ENCODE measurements around the gene AKR1E2.

The AKR1E2 gene

DNA sequence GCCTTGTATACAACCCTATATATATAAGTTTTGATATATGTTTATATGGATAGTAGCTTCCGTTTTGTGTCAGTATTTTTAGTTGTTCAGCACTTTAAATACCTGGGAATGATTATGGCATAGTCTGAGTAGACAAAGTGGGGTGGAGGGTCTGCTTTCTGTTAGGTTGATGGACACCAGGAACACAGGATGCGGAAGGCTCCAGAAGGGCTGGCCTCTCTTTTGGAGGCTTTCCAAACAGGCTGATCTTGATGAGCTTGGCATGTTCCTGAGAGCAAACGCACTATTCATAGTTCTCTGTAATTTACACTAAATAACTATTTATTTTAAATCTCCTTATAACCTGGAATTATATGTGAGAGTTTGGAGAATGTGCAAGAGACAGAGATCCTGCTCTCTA lies 12.7 kb downstream of the AKR1E2 start:
- TF ChIP-seq, protein P1, sequence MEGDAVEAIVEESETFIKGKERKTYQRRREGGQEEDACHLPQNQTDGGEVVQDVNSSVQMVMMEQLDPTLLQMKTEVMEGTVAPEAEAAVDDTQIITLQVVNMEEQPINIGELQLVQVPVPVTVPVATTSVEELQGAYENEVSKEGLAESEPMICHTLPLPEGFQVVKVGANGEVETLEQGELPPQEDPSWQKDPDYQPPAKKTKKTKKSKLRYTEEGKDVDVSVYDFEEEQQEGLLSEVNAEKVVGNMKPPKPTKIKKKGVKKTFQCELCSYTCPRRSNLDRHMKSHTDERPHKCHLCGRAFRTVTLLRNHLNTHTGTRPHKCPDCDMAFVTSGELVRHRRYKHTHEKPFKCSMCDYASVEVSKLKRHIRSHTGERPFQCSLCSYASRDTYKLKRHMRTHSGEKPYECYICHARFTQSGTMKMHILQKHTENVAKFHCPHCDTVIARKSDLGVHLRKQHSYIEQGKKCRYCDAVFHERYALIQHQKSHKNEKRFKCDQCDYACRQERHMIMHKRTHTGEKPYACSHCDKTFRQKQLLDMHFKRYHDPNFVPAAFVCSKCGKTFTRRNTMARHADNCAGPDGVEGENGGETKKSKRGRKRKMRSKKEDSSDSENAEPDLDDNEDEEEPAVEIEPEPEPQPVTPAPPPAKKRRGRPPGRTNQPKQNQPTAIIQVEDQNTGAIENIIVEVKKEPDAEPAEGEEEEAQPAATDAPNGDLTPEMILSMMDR (conservative IDR thresholded peaks at IDR 0.05; ENCODE audit: low read depth, low read length) = no peak

DNA sequence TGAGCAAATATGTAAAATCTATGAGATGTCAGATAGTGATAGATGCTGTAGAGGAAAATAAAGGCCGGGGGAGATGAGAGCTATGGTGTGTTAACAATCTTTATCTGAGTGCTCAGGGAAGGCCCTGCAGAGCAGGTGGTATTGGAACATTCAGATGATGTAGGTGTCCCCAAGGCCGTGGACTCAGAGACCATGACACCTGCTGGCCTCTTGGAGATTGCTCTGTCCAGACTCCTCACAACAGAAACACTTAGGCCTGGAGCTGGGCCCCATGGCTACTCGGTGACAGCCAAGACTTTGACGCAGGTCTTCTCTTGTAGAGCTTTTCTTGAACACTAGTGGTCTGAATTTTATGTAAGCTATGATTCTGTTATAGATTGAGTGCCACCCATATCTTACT lies 13.3 kb downstream of the AKR1E2 start:
- no peak overlapping the region for H3K4me3 ChIP-seq (ENCODE audit: low read depth, low read length)
- DNase-seq (ENCODE audit: low read depth) = no peak
- TF ChIP-seq, protein P1 (conservative IDR thresholded peaks at IDR 0.05; ENCODE audit: low read depth, low read length) = peak; percentile 13

More for the DNA sequence above, 12.7 kb downstream of the AKR1E2 start:
- H3K4me3 ChIP-seq (ENCODE audit: low read depth, low read length) = no peak overlapping the region
- DNase-seq (ENCODE audit: low read depth) = no peak

DNA sequence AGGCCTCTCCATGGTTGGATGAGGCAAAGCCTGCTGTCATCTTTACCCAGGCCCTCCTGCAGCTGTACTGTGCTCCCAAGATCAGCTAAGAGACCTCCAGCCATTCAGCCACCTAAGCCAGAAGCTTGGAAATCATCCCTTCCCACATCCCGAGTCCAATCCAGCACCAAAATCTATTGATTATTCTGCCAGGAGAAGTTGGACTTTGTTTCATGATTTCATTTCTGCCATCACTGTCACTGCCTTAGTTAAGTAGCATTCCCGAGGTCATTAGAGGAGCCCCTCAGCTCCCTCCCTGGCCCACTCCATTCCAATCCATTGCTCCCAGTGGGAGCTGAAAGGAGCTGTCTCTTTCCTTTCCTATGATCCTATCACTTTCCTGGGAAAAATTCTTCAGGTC lies 14.1 kb downstream of the AKR1E2 start:
- H3K4me3 ChIP-seq (ENCODE audit: low read depth, low read length) = no peak overlapping the region
- TF ChIP-seq, protein P1 (conservative IDR thresholded peaks at IDR 0.05; ENCODE audit: low read depth, low read length) = no peak
- no peak for DNase-seq (ENCODE audit: low read depth)

DNA sequence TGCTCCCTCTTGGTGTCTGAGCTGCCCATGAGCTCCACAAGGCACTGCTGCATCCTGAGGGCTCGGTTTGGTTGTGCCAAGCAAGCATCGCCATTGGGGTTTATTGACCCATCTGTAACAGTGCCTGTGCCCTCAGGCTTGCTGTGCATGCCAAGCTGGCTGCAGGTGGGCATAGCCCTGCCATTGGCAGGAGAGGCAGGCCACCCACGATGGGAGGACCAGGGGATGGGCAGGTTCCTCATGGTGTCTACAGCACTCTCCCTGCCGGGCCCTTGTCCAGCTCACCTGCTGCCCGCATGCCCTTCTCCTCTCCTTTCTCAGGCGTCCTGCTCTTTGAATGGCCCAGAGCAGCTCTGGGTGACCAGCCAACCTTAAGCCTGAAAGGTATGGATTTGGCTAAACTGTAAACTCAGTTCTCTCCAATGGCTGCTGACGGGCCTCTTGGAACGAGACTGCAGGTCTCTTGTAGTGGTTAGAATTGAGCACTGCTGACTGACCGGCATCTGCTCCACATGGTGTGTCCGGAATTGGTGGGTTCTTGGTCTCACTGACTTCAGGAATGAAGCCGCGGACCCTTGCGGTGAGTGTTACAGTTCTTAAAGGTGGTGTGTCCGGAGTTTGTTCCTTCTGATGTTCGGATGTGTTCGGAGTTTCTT lies 17.6 kb downstream of the AKR1E2 start:
- no peak for DNase-seq (ENCODE audit: low read depth)
- TF ChIP-seq, protein P1 (conservative IDR thresholded peaks at IDR 0.05; ENCODE audit: low read depth, low read length) = no peak
- no peak overlapping the region for H3K4me3 ChIP-seq (ENCODE audit: low read depth, low read length)

- H3K4me3 ChIP-seq (ENCODE audit: low read depth, low read length) = no peak overlapping the region
- no peak for DNase-seq (ENCODE audit: low read depth)
- TF ChIP-seq, protein P1 (conservative IDR thresholded peaks at IDR 0.05; ENCODE audit: low read depth, low read length) = no peak
These were observed 18.9 kb downstream of the AKR1E2 start for GRCh38 chr10:4844864-4845263.

DNA sequence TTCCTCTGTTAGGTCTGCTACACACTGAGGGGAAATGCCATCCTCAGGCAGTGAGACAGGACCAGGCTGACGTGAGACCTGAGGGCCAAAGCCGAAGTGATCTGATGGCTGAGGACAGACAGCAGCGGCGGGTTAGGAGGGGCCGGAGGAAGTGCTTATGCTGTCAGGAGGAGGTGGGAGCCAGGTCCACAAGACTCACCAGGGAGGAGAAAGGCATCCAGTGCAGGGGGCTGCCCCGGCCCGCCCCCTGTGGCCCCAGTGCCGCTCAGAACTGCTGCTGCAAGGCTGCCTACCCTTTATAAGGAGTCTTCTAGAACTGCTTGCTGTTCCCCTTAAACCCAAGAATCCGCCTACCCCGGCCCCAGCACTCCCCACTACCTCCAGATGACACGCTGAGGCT lies 19.8 kb downstream of the AKR1E2 start:
- H3K4me3 ChIP-seq (ENCODE audit: low read depth, low read length) = no peak overlapping the region
- no peak for DNase-seq (ENCODE audit: low read depth)
- TF ChIP-seq, protein P1 (conservative IDR thresholded peaks at IDR 0.05; ENCODE audit: low read depth, low read length) = no peak

DNA sequence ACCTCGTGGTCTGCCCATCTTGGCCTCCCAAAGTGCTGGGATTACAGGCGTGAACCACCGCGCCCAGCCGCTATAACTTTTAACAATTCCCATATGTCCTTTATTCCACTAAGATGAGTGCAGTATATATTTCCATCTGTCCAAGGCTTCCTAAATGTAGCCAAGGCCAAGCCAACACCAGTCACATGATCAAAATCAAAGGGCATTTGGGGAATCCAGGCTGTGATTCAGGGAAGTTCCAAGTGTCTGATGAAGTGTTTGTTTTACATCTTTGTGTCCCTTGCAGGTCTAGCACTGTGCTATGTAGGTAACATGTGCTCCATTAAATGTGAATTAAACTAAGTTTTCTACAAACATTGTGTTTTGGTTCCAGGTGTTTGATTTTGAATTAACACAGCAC lies 20.8 kb downstream of the AKR1E2 start:
- TF ChIP-seq, protein P1 (conservative IDR thresholded peaks at IDR 0.05; ENCODE audit: low read depth, low read length) = no peak
- no peak overlapping the region for H3K4me3 ChIP-seq (ENCODE audit: low read depth, low read length)
- DNase-seq (ENCODE audit: low read depth) = no peak

Measured in choroid plexus epithelial cell (primary cell).